Adrenal gland (tissue), 12 donors: ENCODE data around the gene CACNA1G. TPM values are rescaled to one million over a fixed set of nuclear protein-coding genes. Genes with fewer than 3 reads are reported as not detected.

Experiments
- DNase-seq, 7 donors: peaks; one replicate each; pipeline ENCODE4 v3.0.0-alpha.2; 2019 to 2020
- H3K27ac ChIP-seq, 5 donors: fragments of 200-600 bp; sonication (generic) in 4 of 5; 1 replicate in 3 of 5; 2 replicates in 2 of 5; pipeline versions ENCODE4 v1.5.1 to v1.8.0; 2016 to 2020; ENCODE audit warnings: mild to moderate bottlenecking in 1 of 5
- H3K27me3 ChIP-seq: fragments of 200-600 bp; 2 replicates; pipeline ENCODE4 v1.8.0; 2021
- H3K36me3 ChIP-seq, 2 donors: fragments of 200-600 bp; replicated peaks in 1 of 2; 1 replicate in 1 of 2; 2 replicates in 1 of 2; pipeline versions ENCODE4 v1.5.1 to v1.8.0; 2018 to 2022
- H3K4me1 ChIP-seq, 2 donors: fragments of 200-600 bp; replicated peaks in 1 of 2; 1 replicate in 1 of 2; 2 replicates in 1 of 2; pipeline versions ENCODE4 v1.5.1 to v1.8.0; 2018 to 2021
- H3K4me3 ChIP-seq, 4 donors: fragments of 200-600 bp; sonication (generic) in 3 of 4; one replicate each; pipeline ENCODE4 v1.5.1; 2016 to 2018
- H3K9me3 ChIP-seq, 3 donors: fragments of 200-600 bp; sonication (generic) in 1 of 3; replicated peaks in 1 of 3; 1 replicate in 2 of 3; 2 replicates in 1 of 3; pipeline versions ENCODE4 v1.5.1 to v1.8.0; 2016 to 2021
- CTCF ChIP-seq, 6 experiments: fragments of 450-650 bp in 4 of 6; fragments of 200-600 bp in 2 of 6; sonication (generic) in 1 of 6; IDR thresholded peaks; 1 replicate in 5 of 6; 2 replicates in 1 of 6; pipeline versions ENCODE4 v1.5.1 to v1.8.0; 2016 to 2021; ENCODE audit warnings: antibody characterized with exemption in 6 of 6, mild to moderate bottlenecking in 2 of 6, moderate library complexity in 1 of 6
- POLR2A ChIP-seq, 2 donors: fragments of 450-650 bp; IDR thresholded peaks; one replicate each; pipeline ENCODE4 v1.6.1; 2017; ENCODE audit warnings: antibody characterized with exemption in 2 of 2, mild to moderate bottlenecking in 2 of 2, moderate library complexity in 1 of 2
- WGBS, 4 donors: extraction: QIAGEN DNeasy Blood & Tissue Kit in 2 of 4; methylation state at CpG; one replicate each; pipeline versions ENCODE4 v1.1.5 to v1.1.7; 2013 to 2017; 5-methylcytosine and 5-hydroxymethylcytosine counted together
- intact Hi-C, 2 donors: fragments of 100-400 bp; cut with DNase I; formaldehyde crosslinking; loops; one replicate each; pipeline versions ENCODE4 v1.14.1 to v1.15.0; 2022 to 2023
- polyA plus RNA-seq, 3 donors: library from polyadenylated mRNA; stranded (reverse); fragments of 200-250 nt in 2 of 3; fragments of 350-450 nt in 1 of 3; fragmentation: Illumina TruSeq in 1 of 3; extraction: RNeasy Lipid Tissue Mini Kit (QIAGEN cat#74804) in 1 of 3; gene quantifications; one replicate each; pipeline ENCODE4 v1.2.3, GENCODE V29; 2013 to 2014
- total RNA-seq, 9 donors: library from RNA; depleted of rRNA in 4 of 9; stranded (reverse); fragments of >200 nt in 4 of 9; fragments of 120-200 nt in 1 of 9; fragmentation: NEBNext Ultra II Directional in 1 of 9; extraction: Animal tissue kit (Norgen Biotek cat#: 25700) in 1 of 9; gene quantifications; one replicate each; pipeline versions ENCODE4 v1.1.0 to v1.2.4, GENCODE V29; 2013 to 2023
- donor health status: healthy with polysubstance abuse.
- donor health status: Bipolar disorder and iron deficiency.
- donor health status: DM: yes; HTN: yes; CAD: no.
- donor health status: DM: no; HTN: no; CAD: no.
- donor health status: DM: no; HTN: no; CAD: no.
- donor health status: DM: yes; HTN: yes; CAD: no.

Gene CACNA1G
- total and polyA plus RNA-seq, 12 donors, result 0.05 to 2.6 (median 0.14) TPM; not detected in 1

GRCh38 chr17:50656509-50656908 is 96.0 kb downstream of the CACNA1G start:
- intact Hi-C loops, result no loop called here
- TF ChIP-seq CTCF (IDR thresholded peaks at IDR 0.05) (no peak), POLR2A (IDR thresholded peaks at IDR 0.05) (no peak)
- Histone ChIP-seq H3K4me1 (peaks cover 33 to 37% of the 10 kb centered on the region in 2 donors), H3K4me3 (no peak overlapping the region), H3K36me3 (no peaks in the 10 kb centered on the region), H3K9me3 (no peaks in the 10 kb centered on the region), H3K27ac (no peak overlapping the region), H3K27me3 (no peaks in the 10 kb centered on the region)
- DNase-seq, result no peak
- 94 to 97% (median 95%) methylated on average over 5 of the region's 5 CpGs for WGBS, 4 donors

GRCh38 chr17:50657054-50657453 is 96.5 kb downstream of the CACNA1G start:
- no peak for DNase-seq
- 91 to 96% (median 93%) methylated on average over 7 of the region's 7 CpGs for WGBS, 4 donors
- TF ChIP-seq CTCF (IDR thresholded peaks at IDR 0.05), result no peak
- no peak for TF ChIP-seq POLR2A (IDR thresholded peaks at IDR 0.05)
- H3K9me3 ChIP-seq, result no peaks in the 10 kb centered on the region
- H3K4me3 ChIP-seq, result no peak overlapping the region
- H3K4me1 ChIP-seq, result peaks cover 39 to 43% of the 10 kb centered on the region in 2 donors
- no peaks in the 10 kb centered on the region for H3K27me3 ChIP-seq
- no peaks in the 10 kb centered on the region for H3K36me3 ChIP-seq
- intact Hi-C loops, result no loop called here
- peak overlapping the region in 1 of 5 donors; percentile 13 for H3K27ac ChIP-seq

- Histone ChIP-seq H3K27me3 (no peaks in the 10 kb centered on the region), H3K36me3 (no peaks in the 10 kb centered on the region), H3K27ac (no peak overlapping the region), H3K9me3 (no peaks in the 10 kb centered on the region), H3K4me3 (no peak overlapping the region), H3K4me1 (peaks cover 45 to 47% of the 10 kb centered on the region in 2 donors)
- intact Hi-C loops, result no loop called here
- TF ChIP-seq POLR2A (IDR thresholded peaks at IDR 0.05), result no peak
- TF ChIP-seq CTCF (IDR thresholded peaks at IDR 0.05), result no peak
- WGBS, 4 donors, result 90 to 96% (median 93%) methylated on average over 6 to 7 of the region's 7 CpGs
- no peak for DNase-seq
These were observed 97.1 kb downstream of the CACNA1G start for GRCh38 chr17:50657627-50658026.

- Histone ChIP-seq H3K27ac (peak overlapping the region in 4 of 5 donors; percentile 28 to 96 (median 78)), H3K4me1 (peaks cover 46 to 52% of the 10 kb centered on the region in 2 donors), H3K4me3 (no peak overlapping the region), H3K27me3 (no peaks in the 10 kb centered on the region), H3K9me3 (no peaks in the 10 kb centered on the region), H3K36me3 (no peaks in the 10 kb centered on the region)
- TF ChIP-seq POLR2A (IDR thresholded peaks at IDR 0.05), result no peak
- TF ChIP-seq CTCF (IDR thresholded peaks at IDR 0.05), result no peak
- 20 to 55% (median 55%) methylated on average over 1 to 6 of the region's 6 CpGs for WGBS, 4 donors
- peak in 4 of 7 donors; percentile 55 to 79 (median 68) for DNase-seq
- intact Hi-C loops, result no loop called here
These were observed 98.1 kb downstream of the CACNA1G start for GRCh38 chr17:50658616-50659015.
